Effector memory CD4-positive, alpha-beta T cell (primary cell): ENCODE data around the gene KCNJ6.

Experiments
- DNase-seq, 3 donors: peaks; one replicate each; pipeline ENCODE4 v3.0.0-alpha.2; 2020
- H3K27ac ChIP-seq: 2 replicates; pipeline ENCODE4 v1.7.0; 2013; ENCODE audit warnings: mild to moderate bottlenecking, low read length, moderate library complexity; ENCODE audit not compliant: insufficient read depth, poor library complexity, severe bottlenecking
- H3K27me3 ChIP-seq: replicated peaks from 2 replicates; pipeline ENCODE4 v1.7.0; 2013; ENCODE audit warnings: mild to moderate bottlenecking, low read length; ENCODE audit not compliant: insufficient read depth, control insufficient read depth, poor library complexity, severe bottlenecking
- H3K36me3 ChIP-seq: 2 replicates; pipeline ENCODE4 v1.7.0; 2013; ENCODE audit warnings: mild to moderate bottlenecking, low read length, moderate library complexity; ENCODE audit not compliant: control insufficient read depth, insufficient read depth
- H3K4me1 ChIP-seq: 2 replicates; pipeline ENCODE4 v1.7.0; 2013; ENCODE audit warnings: low read length, mild to moderate bottlenecking; ENCODE audit not compliant: control insufficient read depth, insufficient read depth, poor library complexity, severe bottlenecking
- H3K4me3 ChIP-seq: 2 replicates; pipeline ENCODE4 v1.7.0; 2013; ENCODE audit warnings: low read length, low read depth, mild to moderate bottlenecking; ENCODE audit not compliant: insufficient read depth, poor library complexity, severe bottlenecking
- H3K9me3 ChIP-seq: 2 replicates; pipeline ENCODE4 v1.7.0; 2013; ENCODE audit warnings: mild to moderate bottlenecking, low read length, moderate library complexity; ENCODE audit not compliant: control insufficient read depth

The KCNJ6 gene

GRCh38 chr21:37751268-37751975, 164.8 kb downstream of the KCNJ6 start:
- Histone ChIP-seq H3K4me3 (no peak overlapping the region), H3K4me1 (no peaks in the 10 kb centered on the region), H3K27ac (no peak overlapping the region), H3K9me3 (no peaks in the 10 kb centered on the region), H3K36me3 (no peaks in the 10 kb centered on the region), H3K27me3 (no peaks in the 10 kb centered on the region)
- no peak for DNase-seq

GRCh38 chr21:37749132-37749531, 167.1 kb downstream of the KCNJ6 start:
- H3K4me1 ChIP-seq: no peaks in the 10 kb centered on the region
- no peaks in the 10 kb centered on the region for H3K9me3 ChIP-seq
- DNase-seq: no peak
- H3K27me3 ChIP-seq: no peaks in the 10 kb centered on the region
- H3K36me3 ChIP-seq: no peaks in the 10 kb centered on the region
- no peak overlapping the region for H3K27ac ChIP-seq
- H3K4me3 ChIP-seq: no peak overlapping the region

- no peak for DNase-seq
- Histone ChIP-seq H3K36me3 (no peaks in the 10 kb centered on the region), H3K4me1 (no peaks in the 10 kb centered on the region), H3K9me3 (no peaks in the 10 kb centered on the region), H3K27ac (no peak overlapping the region), H3K27me3 (no peaks in the 10 kb centered on the region), H3K4me3 (no peak overlapping the region)
These were observed 167.9 kb downstream of the KCNJ6 start for GRCh38 chr21:37748351-37748750.

GRCh38 chr21:37746849-37747248, 169.4 kb downstream of the KCNJ6 start:
- H3K4me3 ChIP-seq: no peak overlapping the region
- no peaks in the 10 kb centered on the region for H3K9me3 ChIP-seq
- H3K27me3 ChIP-seq: no peaks in the 10 kb centered on the region
- H3K4me1 ChIP-seq: no peaks in the 10 kb centered on the region
- no peak for DNase-seq
- no peak overlapping the region for H3K27ac ChIP-seq
- no peaks in the 10 kb centered on the region for H3K36me3 ChIP-seq

- H3K4me3 ChIP-seq: no peak overlapping the region
- no peaks in the 10 kb centered on the region for H3K9me3 ChIP-seq
- no peak overlapping the region for H3K27ac ChIP-seq
- H3K27me3 ChIP-seq: no peaks in the 10 kb centered on the region
- DNase-seq: no peak
- H3K4me1 ChIP-seq: no peaks in the 10 kb centered on the region
- no peaks in the 10 kb centered on the region for H3K36me3 ChIP-seq
These were observed 171.7 kb downstream of the KCNJ6 start for GRCh38 chr21:37744551-37744950.

GRCh38 chr21:37742532-37742931, 173.7 kb downstream of the KCNJ6 start:
- Histone ChIP-seq H3K27me3 (no peaks in the 10 kb centered on the region), H3K27ac (no peak overlapping the region)
- no peak for DNase-seq

GRCh38 chr21:37742115-37742514, 174.1 kb downstream of the KCNJ6 start:
- Histone ChIP-seq H3K4me3 (no peak overlapping the region), H3K9me3 (no peaks in the 10 kb centered on the region), H3K27me3 (no peaks in the 10 kb centered on the region), H3K36me3 (no peaks in the 10 kb centered on the region), H3K4me1 (no peaks in the 10 kb centered on the region), H3K27ac (no peak overlapping the region)
- DNase-seq: no peak

More at GRCh38 chr21:37742532-37742931, 173.7 kb downstream of the KCNJ6 start:
- H3K9me3 ChIP-seq: no peaks in the 10 kb centered on the region
- H3K4me1 ChIP-seq: no peaks in the 10 kb centered on the region
- H3K36me3 ChIP-seq: no peaks in the 10 kb centered on the region
- no peak overlapping the region for H3K4me3 ChIP-seq

- no peaks in the 10 kb centered on the region for H3K9me3 ChIP-seq
- H3K27ac ChIP-seq: no peak overlapping the region
- no peak overlapping the region for H3K4me3 ChIP-seq
- no peaks in the 10 kb centered on the region for H3K27me3 ChIP-seq
- no peak for DNase-seq
- no peaks in the 10 kb centered on the region for H3K36me3 ChIP-seq
- H3K4me1 ChIP-seq: no peaks in the 10 kb centered on the region
These were observed 178.3 kb downstream of the KCNJ6 start for GRCh38 chr21:37737996-37738395.

GRCh38 chr21:37737507-37737906, 178.8 kb downstream of the KCNJ6 start:
- Histone ChIP-seq H3K27me3 (no peaks in the 10 kb centered on the region), H3K27ac (no peak overlapping the region), H3K4me3 (no peak overlapping the region), H3K4me1 (no peaks in the 10 kb centered on the region), H3K9me3 (no peaks in the 10 kb centered on the region), H3K36me3 (no peaks in the 10 kb centered on the region)
- DNase-seq: no peak

- H3K4me3 ChIP-seq: no peak overlapping the region
- no peaks in the 10 kb centered on the region for H3K4me1 ChIP-seq
- no peaks in the 10 kb centered on the region for H3K36me3 ChIP-seq
- H3K27ac ChIP-seq: no peak overlapping the region
- no peaks in the 10 kb centered on the region for H3K9me3 ChIP-seq
- no peaks in the 10 kb centered on the region for H3K27me3 ChIP-seq
- no peak for DNase-seq
These were observed 181.4 kb downstream of the KCNJ6 start for GRCh38 chr21:37734846-37735245.
